Measurements from ENCODE around the gene GMEB2.

The GMEB2 gene

DNA sequence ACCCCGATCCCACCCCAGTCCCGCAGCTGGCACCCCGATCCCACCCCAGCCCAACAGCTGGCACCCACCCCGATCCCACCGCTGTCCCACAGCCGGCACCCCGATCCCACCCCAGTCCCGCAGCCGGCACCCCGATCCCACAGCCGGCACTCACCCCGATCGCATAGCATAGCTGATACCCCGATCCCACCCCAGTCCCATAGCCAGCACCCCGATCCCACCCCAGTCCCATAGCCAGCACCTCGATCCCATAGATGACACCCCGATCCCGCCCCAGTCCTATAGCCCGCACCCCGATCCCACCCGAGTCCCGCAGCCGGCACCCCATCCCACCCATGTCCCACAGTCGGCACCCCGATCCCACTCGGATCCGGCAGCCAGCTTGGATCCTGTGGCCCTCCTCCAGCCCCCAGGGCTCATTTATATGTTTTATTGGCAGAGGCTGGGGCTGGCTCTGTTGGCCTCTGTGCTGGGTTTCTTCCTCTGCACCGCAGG, 897 bp upstream of the GMEB2 start:
- Histone ChIP-seq H3K27ac (ENCODE audit: low read depth, low read length) (no peak overlapping the region), H2BK5ac (ENCODE audit: low read depth, low read length, poor library complexity) (no peak overlapping the region), H3K9ac (ENCODE audit: low read length) (no peak overlapping the region), H3K27me3 (ENCODE audit: insufficient read depth, low read length) (no peaks in the 10 kb centered on the region), H3K4ac (ENCODE audit: low read depth, low read length) (no peak overlapping the region), H2BK120ac (ENCODE audit: insufficient read depth, low read length, poor library complexity) (no peak overlapping the region), H3K79me2 (ENCODE audit: control insufficient read depth, insufficient read depth, low read length, poor library complexity) (peaks cover 11% of the 10 kb centered on the region), H2AK5ac (ENCODE audit: low read length) (peak overlapping the region; percentile 9), H2AFZ (ENCODE audit: insufficient read depth, low read length, poor library complexity) (no peak overlapping the region), H3K4me1 (ENCODE audit: control insufficient read depth in 1 of 2, insufficient read depth in 2 of 2, low read length in 2 of 2) (peaks cover 19 to 26% of the 10 kb centered on the region in 2 experiments), H3K79me1 (ENCODE audit: low read length) (peaks cover 14% of the 10 kb centered on the region), H3K4me2 (ENCODE audit: low read length) (peak overlapping the region; percentile 71), H3K18ac (ENCODE audit: low read length) (no peak overlapping the region), H3K23ac (ENCODE audit: low read length) (no peak overlapping the region), H4K12ac (ENCODE audit: low read depth, low read length) (no peak overlapping the region), H2BK12ac (ENCODE audit: low read length) (no peak overlapping the region), H3K4me3 (ENCODE audit: low read depth, low read length) (peak overlapping the region; percentile 85), H3K36me3 (ENCODE audit: control insufficient read depth in 1 of 2, insufficient read depth in 2 of 2, low read length in 2 of 2) (no peaks in the 10 kb centered on the region), H3K14ac (ENCODE audit: low read length) (no peak overlapping the region), H3K9me3 (ENCODE audit: insufficient read depth, low read depth, low read length) (no peaks in the 10 kb centered on the region), H4K91ac (ENCODE audit: low read depth, low read length) (peak overlapping the region; percentile 93), H4K8ac (ENCODE audit: low read depth, low read length) (no peak overlapping the region)
- no CpG with 5 or more reads among the region's 28 CpGs for WGBS (ENCODE audit: extremely low coverage, insufficient coverage, insufficient read length)
- DNase-seq: no peak

- Histone ChIP-seq H3K18ac (ENCODE audit: low read length) (peak overlapping the region; percentile 96), H2BK5ac (ENCODE audit: low read depth, low read length, poor library complexity) (peak overlapping the region; percentile 90), H3K4ac (ENCODE audit: low read depth, low read length) (peak overlapping the region; percentile 94), H3K4me1 (ENCODE audit: control insufficient read depth in 1 of 2, insufficient read depth in 2 of 2, low read length in 2 of 2) (peaks cover 19 to 26% of the 10 kb centered on the region in 2 experiments), H4K8ac (ENCODE audit: low read depth, low read length) (peak overlapping the region; percentile 98), H3K9ac (ENCODE audit: low read length) (peak overlapping the region; percentile 88), H3K27ac (ENCODE audit: low read depth, low read length) (peak overlapping the region; percentile 97), H2BK120ac (ENCODE audit: insufficient read depth, low read length, poor library complexity) (peak overlapping the region; percentile 97), H3K9me3 (ENCODE audit: insufficient read depth, low read depth, low read length) (no peaks in the 10 kb centered on the region), H2BK12ac (ENCODE audit: low read length) (peak overlapping the region; percentile 68), H3K14ac (ENCODE audit: low read length) (peak overlapping the region; percentile 99), H3K4me3 (ENCODE audit: low read depth, low read length) (peak overlapping the region; percentile 85), H3K36me3 (ENCODE audit: control insufficient read depth in 1 of 2, insufficient read depth in 2 of 2, low read length in 2 of 2) (no peaks in the 10 kb centered on the region), H3K4me2 (ENCODE audit: low read length) (peak overlapping the region; percentile 71), H3K23ac (ENCODE audit: low read length) (no peak overlapping the region), H4K91ac (ENCODE audit: low read depth, low read length) (peak overlapping the region; percentile 93), H3K79me2 (ENCODE audit: control insufficient read depth, insufficient read depth, low read length, poor library complexity) (peaks cover 11% of the 10 kb centered on the region), H2AK5ac (ENCODE audit: low read length) (peak overlapping the region; percentile 99), H3K27me3 (ENCODE audit: insufficient read depth, low read length) (no peaks in the 10 kb centered on the region), H2AFZ (ENCODE audit: insufficient read depth, low read length, poor library complexity) (peak overlapping the region; percentile 97), H4K12ac (ENCODE audit: low read depth, low read length) (peak overlapping the region; percentile 94), H3K79me1 (ENCODE audit: low read length) (peaks cover 14% of the 10 kb centered on the region)
- DNase-seq: peak; percentile 94 to 98
- no CpG with 5 or more reads among the region's 68 CpGs for WGBS (ENCODE audit: extremely low coverage, insufficient coverage, insufficient read length)
Measured at GRCh38 chr20:63627129-63627750, 339 bp upstream of the GMEB2 start.

DNA sequence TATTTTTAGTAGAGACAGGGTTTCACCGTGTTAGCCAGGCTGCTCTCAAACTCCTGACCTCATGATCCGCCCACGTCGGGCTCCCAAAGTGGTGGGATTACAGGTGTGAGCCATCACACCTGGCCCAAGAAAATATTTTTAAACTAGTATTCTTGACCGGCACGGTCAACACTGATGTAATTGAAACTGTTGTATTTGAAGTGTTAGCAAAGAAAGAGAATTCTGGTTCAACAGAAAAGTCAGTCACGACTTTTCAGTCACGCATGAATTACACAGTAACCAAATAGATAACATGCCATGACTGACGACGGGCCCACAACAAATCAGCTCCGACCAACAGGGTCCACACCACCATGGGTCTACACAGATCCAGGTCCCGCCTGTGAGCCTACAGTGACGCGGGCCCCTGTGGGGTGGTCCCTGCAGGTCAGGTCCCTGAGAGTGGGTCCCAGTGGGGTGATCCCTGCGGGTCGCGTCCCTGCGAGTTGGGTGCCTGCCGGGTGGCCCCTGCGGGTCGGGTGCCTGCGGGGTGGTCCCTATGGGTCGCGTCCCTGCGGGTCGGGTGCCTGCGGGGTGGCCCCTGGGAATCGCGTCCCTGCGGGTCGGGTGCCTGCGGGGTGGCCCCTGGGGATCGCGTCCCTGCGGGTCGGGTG, 1.0 kb downstream of the GMEB2 start:
- Histone ChIP-seq H3K4ac (ENCODE audit: low read depth, low read length) (peak overlapping the region; percentile 65), H3K79me2 (ENCODE audit: control insufficient read depth, insufficient read depth, low read length, poor library complexity) (peaks cover 11% of the 10 kb centered on the region), H3K27me3 (ENCODE audit: insufficient read depth, low read length) (no peaks in the 10 kb centered on the region), H3K4me2 (ENCODE audit: low read length) (peak overlapping the region; percentile 58), H2BK5ac (ENCODE audit: low read depth, low read length, poor library complexity) (peak overlapping the region; percentile 98), H4K12ac (ENCODE audit: low read depth, low read length) (peak overlapping the region; percentile 87), H3K4me1 (ENCODE audit: control insufficient read depth in 1 of 2, insufficient read depth in 2 of 2, low read length in 2 of 2) (peaks cover 12 to 26% of the 10 kb centered on the region in 2 experiments), H3K14ac (ENCODE audit: low read length) (peak overlapping the region; percentile 100), H4K91ac (ENCODE audit: low read depth, low read length) (peak overlapping the region; percentile 100), H3K79me1 (ENCODE audit: low read length) (peaks cover 14% of the 10 kb centered on the region), H3K36me3 (ENCODE audit: control insufficient read depth in 1 of 2, insufficient read depth in 2 of 2, low read length in 2 of 2) (no peaks in the 10 kb centered on the region), H2AK5ac (ENCODE audit: low read length) (peak overlapping the region; percentile 97), H3K9ac (ENCODE audit: low read length) (peak overlapping the region; percentile 99), H2AFZ (ENCODE audit: insufficient read depth, low read length, poor library complexity) (peak overlapping the region; percentile 77), H3K27ac (ENCODE audit: low read depth, low read length) (peak overlapping the region; percentile 97), H3K18ac (ENCODE audit: low read length) (peak overlapping the region; percentile 100), H3K23ac (ENCODE audit: low read length) (no peak overlapping the region), H2BK12ac (ENCODE audit: low read length) (peak overlapping the region; percentile 32), H4K8ac (ENCODE audit: low read depth, low read length) (peak overlapping the region; percentile 100), H3K4me3 (ENCODE audit: low read depth, low read length) (peak overlapping the region; percentile 98), H3K9me3 (ENCODE audit: insufficient read depth, low read depth, low read length) (no peaks in the 10 kb centered on the region), H2BK120ac (ENCODE audit: insufficient read depth, low read length, poor library complexity) (peak overlapping the region; percentile 99)
- WGBS (ENCODE audit: extremely low coverage, insufficient coverage, insufficient read length): no CpG with 5 or more reads among the region's 36 CpGs
- peak; percentile 71 to 88 for DNase-seq

- Histone ChIP-seq H3K79me1 (ENCODE audit: low read length) (peaks cover 12% of the 10 kb centered on the region), H3K18ac (ENCODE audit: low read length) (no peak overlapping the region), H2BK120ac (ENCODE audit: insufficient read depth, low read length, poor library complexity) (no peak overlapping the region), H3K4me2 (ENCODE audit: low read length) (no peak overlapping the region), H3K36me3 (ENCODE audit: control insufficient read depth in 1 of 2, insufficient read depth in 2 of 2, low read length in 2 of 2) (peaks cover 0 to under 1% of the 10 kb centered on the region in 2 experiments), H3K79me2 (ENCODE audit: control insufficient read depth, insufficient read depth, low read length, poor library complexity) (peaks cover 12% of the 10 kb centered on the region), H4K12ac (ENCODE audit: low read depth, low read length) (no peak overlapping the region), H3K4ac (ENCODE audit: low read depth, low read length) (no peak overlapping the region), H2AK5ac (ENCODE audit: low read length) (no peak overlapping the region), H3K4me3 (ENCODE audit: low read depth, low read length) (no peak overlapping the region), H3K4me1 (ENCODE audit: control insufficient read depth in 1 of 2, insufficient read depth in 2 of 2, low read length in 2 of 2) (peaks cover 12 to 29% of the 10 kb centered on the region in 2 experiments), H2BK5ac (ENCODE audit: low read depth, low read length, poor library complexity) (no peak overlapping the region), H3K14ac (ENCODE audit: low read length) (no peak overlapping the region), H3K27ac (ENCODE audit: low read depth, low read length) (no peak overlapping the region), H4K91ac (ENCODE audit: low read depth, low read length) (no peak overlapping the region), H3K27me3 (ENCODE audit: insufficient read depth, low read length) (no peaks in the 10 kb centered on the region), H2BK12ac (ENCODE audit: low read length) (no peak overlapping the region), H3K23ac (ENCODE audit: low read length) (no peak overlapping the region), H3K9ac (ENCODE audit: low read length) (no peak overlapping the region), H2AFZ (ENCODE audit: insufficient read depth, low read length, poor library complexity) (no peak overlapping the region), H4K8ac (ENCODE audit: low read depth, low read length) (no peak overlapping the region), H3K9me3 (ENCODE audit: insufficient read depth, low read depth, low read length) (no peaks in the 10 kb centered on the region)
- DNase-seq: peak; percentile 70 to 83
- WGBS (ENCODE audit: extremely low coverage, insufficient coverage, insufficient read length): no CpG with 5 or more reads among the region's 15 CpGs
Measured at GRCh38 chr20:63624486-63624885, 2.4 kb downstream of the GMEB2 start.
